MCF 10A (cell line): ENCODE data around the gene RNF111. TPM values are rescaled to one million over a fixed set of nuclear protein-coding genes. Genes with fewer than 3 reads are reported as not detected.

Source experiments
- BruUV-seq: library from RNA; stranded (reverse); fragments of 400-500 nt; replicated peaks from 2 replicates; lab custom pipeline; 2021; lab: Mats Ljungman, UMichigan
- CTCF ChIA-PET: fragments of 300-600 bp; sonication (Branson Sonifier 250); formaldehyde crosslinking; extraction: SDS; loops from one replicate; lab custom pipeline; 2021; ENCODE audit warnings: antibody characterized with exemption, inconsistent platforms; lab: Yijun Ruan, JAX
- POLR2A ChIA-PET: fragments of 300-600, 350-650 bp; sonication (Branson Sonifier 250); formaldehyde crosslinking; extraction: SDS; loops from one replicate; lab custom pipeline; 2020; ENCODE audit warnings: antibody characterized with exemption, inconsistent platforms; lab: Yijun Ruan, JAX
- DNase-seq: peaks from one replicate; pipeline ENCODE4 v3.0.0-alpha.2; 2018; ENCODE audit not compliant: unreplicated experiment
- H3K27ac Mint-ChIP-seq: one replicate; pipeline ENCODE4 v1.8.0; 2022; ENCODE audit warnings: mild to moderate bottlenecking, low read depth, mixed read lengths; ENCODE audit not compliant: unreplicated experiment
- H3K27me3 Mint-ChIP-seq: one replicate; pipeline ENCODE4 v1.8.0; 2022; ENCODE audit warnings: mixed read lengths; ENCODE audit not compliant: insufficient read depth, unreplicated experiment
- H3K36me3 Mint-ChIP-seq: one replicate; pipeline ENCODE4 v1.8.0; 2022; ENCODE audit warnings: mild to moderate bottlenecking, moderate library complexity, mixed read lengths; ENCODE audit not compliant: insufficient read depth, unreplicated experiment
- H3K4me1 Mint-ChIP-seq: one replicate; pipeline ENCODE4 v1.8.0; 2022; ENCODE audit warnings: mixed read lengths; ENCODE audit not compliant: insufficient read depth, unreplicated experiment
- H3K4me3 Mint-ChIP-seq: one replicate; pipeline ENCODE4 v1.8.0; 2022; ENCODE audit warnings: mild to moderate bottlenecking, moderate library complexity, mixed read lengths; ENCODE audit not compliant: unreplicated experiment
- H3K9me3 Mint-ChIP-seq: one replicate; pipeline ENCODE4 v1.8.0; 2022; ENCODE audit warnings: mixed read lengths; ENCODE audit not compliant: unreplicated experiment
- CTCF ChIP-seq: fragments of 200-600 bp; IDR thresholded peaks from one replicate; pipeline ENCODE4 v1.8.0; 2022; ENCODE audit warnings: antibody characterized with exemption, mild to moderate bottlenecking; ENCODE audit not compliant: unreplicated experiment
- intact Hi-C: fragments of 100-400 bp; cut with micrococcal nuclease; formaldehyde crosslinking; loops from 2 replicates; pipeline ENCODE4 v1.14.1; 2022
- total RNA-seq: library from RNA; stranded (reverse); gene quantifications from 2 replicates; pipeline ENCODE4 v1.2.3, GENCODE V29; 2022

RNF111 gene
- total RNA-seq, 1 experiment from 2014 or later = 29.2 TPM

DNA sequence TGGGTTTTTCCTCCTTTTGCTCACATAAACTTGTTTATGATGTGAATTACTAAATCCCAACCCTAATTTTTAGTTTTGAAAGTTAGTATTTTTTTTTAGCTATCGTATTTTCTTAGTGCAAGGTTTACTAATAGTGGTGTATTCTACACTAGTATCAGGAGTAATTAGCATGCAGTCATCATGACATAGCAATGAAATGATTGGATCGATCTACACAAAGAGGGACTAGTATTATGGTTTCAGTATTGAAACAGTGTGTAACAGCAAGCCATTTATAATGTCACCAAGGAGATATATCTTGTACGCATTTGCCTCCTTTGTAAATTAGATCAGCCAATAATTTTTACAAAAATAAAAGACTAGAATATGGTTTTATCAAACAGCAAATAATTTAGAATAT is 38.7 kb downstream of the RNF111 start:
- H3K9me3 Mint-ChIP-seq = no peaks in the 10 kb centered on the region
- BruUV-seq = no TSS peak
- peaks cover 14% of the 10 kb centered on the region for H3K4me1 Mint-ChIP-seq
- POLR2A ChIA-PET = no interaction called here
- CTCF ChIA-PET = no interaction called here
- H3K4me3 Mint-ChIP-seq = no peak overlapping the region
- intact Hi-C loops = no loop called here
- H3K27ac Mint-ChIP-seq = no peak overlapping the region
- peaks cover 23% of the 10 kb centered on the region for H3K36me3 Mint-ChIP-seq
- no peaks in the 10 kb centered on the region for H3K27me3 Mint-ChIP-seq
- TF ChIP-seq CTCF = no peak
- no peak for DNase-seq

DNA sequence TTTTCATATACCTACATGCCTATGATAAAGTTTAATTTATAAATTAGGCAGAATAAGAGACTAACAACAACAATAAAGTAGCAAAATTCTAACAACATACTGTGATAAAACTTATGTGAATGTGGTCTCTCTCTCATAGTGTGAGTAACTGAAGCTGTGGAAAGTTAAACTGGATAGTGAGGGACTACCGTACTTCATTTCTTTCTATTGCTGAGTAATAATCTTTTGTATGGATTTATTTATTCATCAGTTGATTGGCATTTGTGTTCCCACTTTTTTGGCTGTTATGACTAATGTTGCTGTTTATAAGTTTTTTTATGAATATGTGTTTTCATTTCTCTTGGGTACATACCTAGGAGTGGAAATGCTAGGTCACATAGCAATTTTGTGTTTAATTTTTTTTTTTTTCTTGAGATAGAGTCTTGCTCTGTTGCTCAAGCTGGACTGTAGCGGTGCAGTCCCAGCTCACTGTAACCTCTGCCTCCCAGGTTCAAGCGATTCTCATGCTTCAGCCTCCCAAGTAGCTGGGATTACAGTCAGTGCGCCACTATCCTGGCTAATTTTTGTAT is 41.0 kb downstream of the RNF111 start:
- Mint-ChIP-seq H3K27ac (no peak overlapping the region), H3K9me3 (no peaks in the 10 kb centered on the region), H3K27me3 (no peaks in the 10 kb centered on the region), H3K4me3 (no peak overlapping the region), H3K4me1 (peaks cover 24% of the 10 kb centered on the region), H3K36me3 (peaks cover 32% of the 10 kb centered on the region)
- no TSS peak for BruUV-seq
- TF ChIP-seq CTCF = no peak
- CTCF ChIA-PET = interaction anchor here (0.5 to 1.2 kb wide), 3 partner anchors 12 to 52 kb away, joined by 3 to 4 read pairs (median 3); no protein-coding TSS in a partner anchor
- POLR2A ChIA-PET = no interaction called here
- peak; percentile 6 for DNase-seq
- intact Hi-C loops = no loop called here

- BruUV-seq = no TSS peak
- H3K36me3 Mint-ChIP-seq = peaks cover 32% of the 10 kb centered on the region
- H3K27me3 Mint-ChIP-seq = no peaks in the 10 kb centered on the region
- ChIA-PET CTCF (no interaction called here), POLR2A (interaction anchor here (0.5 to 1.5 kb wide), 3 partner anchors 36 to 498 kb away, joined by 3 to 4 read pairs (median 3); no protein-coding TSS in a partner anchor)
- H3K4me3 Mint-ChIP-seq = no peak overlapping the region
- no peak overlapping the region for H3K27ac Mint-ChIP-seq
- intact Hi-C loops = no loop called here
- TF ChIP-seq CTCF = no peak
- no peak for DNase-seq
- peaks cover 26% of the 10 kb centered on the region for H3K4me1 Mint-ChIP-seq
- H3K9me3 Mint-ChIP-seq = no peaks in the 10 kb centered on the region
Measured at GRCh38 chr15:59029554-59029953, 42.1 kb downstream of the RNF111 start.

DNA sequence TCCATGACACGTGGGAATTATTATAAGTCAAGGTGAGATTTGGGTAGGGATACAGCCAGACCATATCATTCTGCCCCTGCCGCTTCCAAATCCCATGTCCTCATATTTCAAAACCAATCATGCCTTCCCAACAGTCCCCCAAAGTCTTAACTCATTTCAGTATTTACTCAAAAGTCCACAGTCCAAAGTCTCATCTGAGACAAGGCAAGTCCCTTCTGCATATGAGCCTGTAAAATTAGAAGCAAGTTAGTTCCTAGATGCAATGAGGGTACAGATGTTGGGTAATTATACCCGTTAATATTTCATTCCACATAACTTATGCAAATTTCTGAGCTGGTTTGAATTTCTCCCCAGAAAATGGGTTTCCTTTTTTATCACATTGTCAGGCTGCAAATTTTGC is 47.7 kb downstream of the RNF111 start:
- intact Hi-C loops = no loop called here
- CTCF ChIA-PET = no interaction called here

More for the DNA sequence above, 47.7 kb downstream of the RNF111 start:
- H3K4me3 Mint-ChIP-seq = no peak overlapping the region
- peaks cover 52% of the 10 kb centered on the region for H3K36me3 Mint-ChIP-seq
- no peak overlapping the region for H3K27ac Mint-ChIP-seq
- H3K4me1 Mint-ChIP-seq = peaks cover 11% of the 10 kb centered on the region
- BruUV-seq = no TSS peak
- H3K9me3 Mint-ChIP-seq = no peaks in the 10 kb centered on the region
- no peak for DNase-seq
- POLR2A ChIA-PET = interaction anchor here (0.9 kb wide), 1 partner anchor 12 kb away, joined by 3 read pairs; no protein-coding TSS in a partner anchor
- no peak for TF ChIP-seq CTCF
- no peaks in the 10 kb centered on the region for H3K27me3 Mint-ChIP-seq
